Hepatocyte (in vitro differentiated cells): ENCODE results near the gene EHBP1. TPM values are rescaled to one million over a fixed set of nuclear protein-coding genes. Genes with fewer than 3 reads are reported as not detected.

Experiments used
- DNase-seq: peaks from one replicate; pipeline ENCODE4 v3.0.0-alpha.2; 2016; ENCODE audit warnings: low spot score
- H2AFZ ChIP-seq: fragments of 200-600 bp; sonication (generic); 2 replicates; pipeline ENCODE4 v1.6.0; 2016; ENCODE audit warnings: antibody characterized with exemption, mild to moderate bottlenecking
- H3K27ac ChIP-seq: fragments of 200-600 bp; sonication (generic); 2 replicates; pipeline ENCODE4 v1.5.1; 2016; ENCODE audit warnings: mild to moderate bottlenecking
- H3K27me3 ChIP-seq: fragments of 200-600 bp; sonication (generic); 2 replicates; pipeline ENCODE4 v1.6.1; 2016
- H3K36me3 ChIP-seq: fragments of 200-600 bp; sonication (generic); replicated peaks from 2 replicates; pipeline ENCODE4 v1.5.1; 2016; ENCODE audit warnings: low read depth; ENCODE audit not compliant: insufficient read depth
- H3K4me1 ChIP-seq: fragments of 200-600 bp; sonication (generic); 2 replicates; pipeline ENCODE4 v1.5.1; 2016; ENCODE audit warnings: mild to moderate bottlenecking, moderate library complexity; ENCODE audit not compliant: insufficient read depth
- H3K4me2 ChIP-seq: fragments of 200-600 bp; sonication (generic); 2 replicates; pipeline ENCODE4 v1.6.0; 2016
- H3K4me3 ChIP-seq: fragments of 200-600 bp; sonication (generic); 2 replicates; pipeline ENCODE4 v1.5.1; 2016; ENCODE audit warnings: mild to moderate bottlenecking
- H3K79me2 ChIP-seq: fragments of 200-600 bp; sonication (generic); 2 replicates; pipeline ENCODE4 v1.6.0; 2017; ENCODE audit warnings: mild to moderate bottlenecking
- H3K9me2 ChIP-seq: fragments of 200-600 bp; sonication (generic); replicated peaks from 2 replicates; pipeline ENCODE4 v1.6.0; 2017; ENCODE audit warnings: mild to moderate bottlenecking; ENCODE audit not compliant: insufficient read depth
- H3K9me3 ChIP-seq: fragments of 200-600 bp; sonication (generic); 2 replicates; pipeline ENCODE4 v1.5.1; 2016; ENCODE audit warnings: low read depth, mild to moderate bottlenecking
- H4K20me1 ChIP-seq: fragments of 200-600 bp; sonication (generic); 2 replicates; pipeline ENCODE4 v1.6.0; 2016; ENCODE audit warnings: mild to moderate bottlenecking; ENCODE audit not compliant: insufficient read depth, poor library complexity, severe bottlenecking
- CTCF ChIP-seq: fragments of 200-600 bp; sonication (generic); IDR thresholded peaks from 2 replicates; pipeline ENCODE4 v1.5.1; 2016; ENCODE audit warnings: antibody characterized with exemption, mild to moderate bottlenecking; ENCODE audit not compliant: poor library complexity
- EZH2 ChIP-seq: fragments of 200-600 bp; sonication (generic); IDR thresholded peaks from 2 replicates; pipeline ENCODE4 v1.6.1; 2016; ENCODE audit warnings: antibody characterized with exemption, mild to moderate bottlenecking, borderline replicate concordance
- EZH2phosphoT487 ChIP-seq: fragments of 200-600 bp; sonication (generic); IDR thresholded peaks from one replicate; pipeline ENCODE4 v1.6.1; 2018; ENCODE audit warnings: antibody characterized with exemption, mild to moderate bottlenecking, low read depth, moderate library complexity; ENCODE audit not compliant: unreplicated experiment, severe bottlenecking
- WGBS: methylation state at CpG from one replicate; pipeline ENCODE4 v1.1.6; 2016; ENCODE audit warnings: low lambda C conversion rate; ENCODE audit errors: missing lambda C conversion rate; 5-methylcytosine and 5-hydroxymethylcytosine counted together
- polyA plus RNA-seq: library from polyadenylated mRNA; unstranded; fragments of >200 nt; fragmentation: Nextera tagmentation; extraction: Ambion mirVana; gene quantifications from 2 replicates; pipeline ENCODE4 v1.2.1, GENCODE V29; 2016
- total RNA-seq: library from RNA; depleted of rRNA; stranded (reverse); fragments of >200 nt; gene quantifications from 2 replicates; pipeline ENCODE4 v1.2.3, GENCODE V29; 2014

Gene EHBP1
- total and polyA plus RNA-seq, 2 experiments from 2014 or later = 11.4 to 34.6 TPM

DNA sequence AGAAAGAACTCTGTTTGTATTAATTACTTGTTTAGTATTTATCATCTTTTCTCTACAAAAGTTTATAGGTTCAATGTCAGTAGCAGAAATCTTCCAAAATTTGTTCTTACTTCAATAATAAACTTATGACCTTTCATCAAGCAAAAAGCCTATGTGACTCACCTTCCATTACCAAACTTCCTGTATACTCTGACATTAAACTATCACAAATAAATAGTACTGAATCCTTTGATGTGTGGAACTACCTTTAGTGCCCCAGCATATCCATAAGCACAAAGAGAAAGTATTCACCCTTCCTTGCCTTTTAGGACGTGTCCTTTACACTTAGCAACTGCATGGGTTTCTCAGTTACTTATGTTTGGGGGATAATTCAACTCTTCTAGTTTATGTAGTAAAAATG, 166.0 kb downstream of the EHBP1 start:
- H3K9me2 ChIP-seq = no peaks in the 10 kb centered on the region
- no peaks in the 10 kb centered on the region for H3K27me3 ChIP-seq
- no peaks in the 10 kb centered on the region for H3K36me3 ChIP-seq
- no peaks in the 10 kb centered on the region for H3K79me2 ChIP-seq
- H4K20me1 ChIP-seq = no peaks in the 10 kb centered on the region
- H2AFZ ChIP-seq = no peak overlapping the region
- no peak overlapping the region for H3K4me2 ChIP-seq
- H3K27ac ChIP-seq = no peak overlapping the region
- no peak overlapping the region for H3K4me3 ChIP-seq
- no peaks in the 10 kb centered on the region for H3K9me3 ChIP-seq
- WGBS = 88% methylated on average over 1 of the region's 1 CpG
- TF ChIP-seq EZH2 (no peak), EZH2phosphoT487 (no peak), CTCF (no peak)
- H3K4me1 ChIP-seq = no peaks in the 10 kb centered on the region
- DNase-seq = no peak

DNA sequence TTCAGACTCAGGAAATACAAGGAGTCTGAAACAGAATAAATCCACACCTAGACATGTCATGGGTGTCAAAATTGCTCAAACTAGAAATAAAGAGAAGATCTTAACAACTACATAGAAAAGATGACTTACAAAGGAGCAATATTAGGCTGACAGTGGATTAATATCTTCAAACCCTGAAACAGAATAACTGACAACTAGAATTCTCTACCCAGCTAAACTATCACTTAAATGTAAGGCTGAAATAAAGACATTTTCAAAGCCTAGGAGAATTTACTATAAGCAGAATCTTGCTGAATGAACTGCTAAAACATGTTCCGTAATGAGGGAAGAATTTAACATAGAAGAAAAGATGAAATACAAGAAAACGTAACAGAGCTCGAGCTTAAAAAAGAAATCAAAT, 168.1 kb downstream of the EHBP1 start:
- DNase-seq = no peak
- Histone ChIP-seq H3K9me2 (no peaks in the 10 kb centered on the region), H4K20me1 (no peaks in the 10 kb centered on the region), H3K4me3 (no peak overlapping the region), H3K27ac (no peak overlapping the region), H3K4me1 (no peaks in the 10 kb centered on the region), H3K36me3 (peaks cover 6% of the 10 kb centered on the region), H3K9me3 (peaks cover 13% of the 10 kb centered on the region), H3K27me3 (no peaks in the 10 kb centered on the region), H3K4me2 (no peak overlapping the region), H3K79me2 (no peaks in the 10 kb centered on the region), H2AFZ (no peak overlapping the region)
- TF ChIP-seq CTCF = no peak
- TF ChIP-seq EZH2phosphoT487 = no peak
- TF ChIP-seq EZH2 = no peak
- WGBS = 94% methylated on average over 3 of the region's 3 CpGs

DNA sequence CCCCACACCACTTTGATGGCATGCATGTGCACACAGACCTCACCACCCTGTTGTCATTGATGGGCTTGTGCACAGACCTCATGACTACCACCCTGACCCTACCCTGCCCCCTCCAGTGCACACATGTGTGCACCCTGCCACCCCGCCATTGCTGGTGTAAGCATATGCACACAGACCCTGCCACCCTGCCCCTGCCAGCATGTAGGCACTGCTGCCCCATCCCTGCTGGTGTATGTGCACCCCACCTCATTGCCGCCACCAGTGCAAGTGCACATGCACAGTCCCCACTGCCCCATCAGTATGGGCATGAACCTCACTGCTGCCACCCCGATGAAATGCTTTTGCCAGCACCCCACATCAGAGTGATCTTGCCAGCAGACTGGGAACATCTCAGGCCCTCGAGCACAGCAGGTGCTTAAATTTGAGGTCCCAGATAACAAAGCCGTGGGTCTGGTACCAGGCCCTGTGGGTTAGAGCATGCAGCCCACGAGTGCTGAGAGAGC, 169.4 kb downstream of the EHBP1 start:
- H3K4me2 ChIP-seq = no peak overlapping the region
- no peak overlapping the region for H2AFZ ChIP-seq
- H3K79me2 ChIP-seq = no peaks in the 10 kb centered on the region
- no peak for DNase-seq
- H4K20me1 ChIP-seq = no peaks in the 10 kb centered on the region
- 99% methylated on average over 6 of the region's 6 CpGs for WGBS
- no peak overlapping the region for H3K27ac ChIP-seq
- peaks cover 13% of the 10 kb centered on the region for H3K9me3 ChIP-seq
- peaks cover 6% of the 10 kb centered on the region for H3K36me3 ChIP-seq
- no peak overlapping the region for H3K4me3 ChIP-seq
- no peaks in the 10 kb centered on the region for H3K4me1 ChIP-seq
- H3K9me2 ChIP-seq = no peaks in the 10 kb centered on the region
- no peak for TF ChIP-seq EZH2
- TF ChIP-seq EZH2phosphoT487 = no peak
- no peak for TF ChIP-seq CTCF
- no peaks in the 10 kb centered on the region for H3K27me3 ChIP-seq
